WERI-Rb-1 (cell line): ENCODE data around the gene OLFML2A.

Source experiments
- DNase-seq: peaks from one replicate; pipeline ENCODE4 v3.0.0-alpha.2; 2020
- H3K27ac ChIP-seq: fragments of 250-450 bp; sonication (Bioruptor Pico); 2 replicates; pipeline ENCODE4 v1.5.1; 2020; ENCODE audit warnings: mild to moderate bottlenecking, moderate library complexity
- H3K27me3 ChIP-seq: fragments of 250-450 bp; sonication (Bioruptor Pico); 2 replicates; pipeline ENCODE4 v1.5.1; 2021; ENCODE audit warnings: mild to moderate bottlenecking, low read depth, moderate library complexity; ENCODE audit not compliant: insufficient read depth, severe bottlenecking
- H3K36me3 ChIP-seq: fragments of 250-450 bp; sonication (Bioruptor Pico); 2 replicates; pipeline ENCODE4 v1.5.1; 2020; ENCODE audit warnings: mild to moderate bottlenecking, moderate library complexity
- H3K4me3 ChIP-seq: 2 replicates; pipeline ENCODE4 v1.5.1; 2011; ENCODE audit warnings: low read depth, mild to moderate bottlenecking, control low read depth, low read length
- H3K9me3 ChIP-seq: fragments of 250-450 bp; sonication (Bioruptor Pico); 2 replicates; pipeline ENCODE4 v1.5.1; 2021; ENCODE audit warnings: mild to moderate bottlenecking, moderate library complexity; ENCODE audit not compliant: severe bottlenecking
- TF ChIP-seq, protein P1 (sequence below): IDR thresholded peaks from 2 replicates; pipeline ENCODE4 v1.5.1; 2011; ENCODE audit warnings: low read depth, mild to moderate bottlenecking, control low read depth, inconsistent platforms, low read length

The OLFML2A gene

DNA sequence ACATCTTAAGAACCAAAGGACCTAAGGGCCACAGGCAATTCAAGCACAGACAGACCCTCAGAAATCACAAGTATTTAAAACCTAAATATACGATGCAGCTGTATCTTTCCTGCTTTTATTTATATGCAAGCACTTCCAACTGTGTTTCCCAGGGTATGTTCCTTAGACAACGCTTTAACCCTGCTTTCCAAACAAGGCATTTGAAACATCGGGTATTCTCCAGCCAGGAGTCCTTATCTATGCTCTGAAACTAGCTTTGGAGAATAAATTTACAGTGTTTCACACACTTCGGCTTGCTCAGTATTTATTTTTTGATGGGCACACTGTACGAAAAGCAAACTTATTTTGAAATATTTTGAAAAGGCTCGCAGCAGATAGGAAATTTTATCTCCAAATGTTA, 19.3 kb upstream of the OLFML2A start:
- no peaks in the 10 kb centered on the region for H3K36me3 ChIP-seq
- no peaks in the 10 kb centered on the region for H3K9me3 ChIP-seq
- no peak overlapping the region for H3K4me3 ChIP-seq
- no peak overlapping the region for H3K27ac ChIP-seq
- no peak for DNase-seq
- TF ChIP-seq, protein P1, sequence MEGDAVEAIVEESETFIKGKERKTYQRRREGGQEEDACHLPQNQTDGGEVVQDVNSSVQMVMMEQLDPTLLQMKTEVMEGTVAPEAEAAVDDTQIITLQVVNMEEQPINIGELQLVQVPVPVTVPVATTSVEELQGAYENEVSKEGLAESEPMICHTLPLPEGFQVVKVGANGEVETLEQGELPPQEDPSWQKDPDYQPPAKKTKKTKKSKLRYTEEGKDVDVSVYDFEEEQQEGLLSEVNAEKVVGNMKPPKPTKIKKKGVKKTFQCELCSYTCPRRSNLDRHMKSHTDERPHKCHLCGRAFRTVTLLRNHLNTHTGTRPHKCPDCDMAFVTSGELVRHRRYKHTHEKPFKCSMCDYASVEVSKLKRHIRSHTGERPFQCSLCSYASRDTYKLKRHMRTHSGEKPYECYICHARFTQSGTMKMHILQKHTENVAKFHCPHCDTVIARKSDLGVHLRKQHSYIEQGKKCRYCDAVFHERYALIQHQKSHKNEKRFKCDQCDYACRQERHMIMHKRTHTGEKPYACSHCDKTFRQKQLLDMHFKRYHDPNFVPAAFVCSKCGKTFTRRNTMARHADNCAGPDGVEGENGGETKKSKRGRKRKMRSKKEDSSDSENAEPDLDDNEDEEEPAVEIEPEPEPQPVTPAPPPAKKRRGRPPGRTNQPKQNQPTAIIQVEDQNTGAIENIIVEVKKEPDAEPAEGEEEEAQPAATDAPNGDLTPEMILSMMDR = no peak
- H3K27me3 ChIP-seq = no peaks in the 10 kb centered on the region

DNA sequence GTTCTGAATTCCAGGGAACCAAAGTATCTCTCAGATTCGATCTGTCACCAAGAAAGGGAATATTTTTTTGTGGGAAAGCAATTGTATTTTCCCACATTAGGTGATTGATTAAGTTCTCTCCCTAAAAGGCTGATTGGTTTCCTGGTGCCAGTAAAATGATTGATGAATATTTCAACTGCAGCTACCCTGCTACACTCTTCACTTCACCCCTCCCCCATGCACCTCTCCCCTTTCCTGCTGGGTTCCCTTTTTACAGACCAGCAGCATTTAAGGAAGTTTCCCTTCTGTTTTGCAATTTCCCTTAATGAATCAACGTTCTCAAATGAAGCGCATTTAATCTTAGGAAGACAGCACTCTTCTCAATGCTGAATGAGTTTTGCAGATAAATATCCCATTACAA, 18.9 kb upstream of the OLFML2A start:
- H3K27me3 ChIP-seq = no peaks in the 10 kb centered on the region

DNA sequence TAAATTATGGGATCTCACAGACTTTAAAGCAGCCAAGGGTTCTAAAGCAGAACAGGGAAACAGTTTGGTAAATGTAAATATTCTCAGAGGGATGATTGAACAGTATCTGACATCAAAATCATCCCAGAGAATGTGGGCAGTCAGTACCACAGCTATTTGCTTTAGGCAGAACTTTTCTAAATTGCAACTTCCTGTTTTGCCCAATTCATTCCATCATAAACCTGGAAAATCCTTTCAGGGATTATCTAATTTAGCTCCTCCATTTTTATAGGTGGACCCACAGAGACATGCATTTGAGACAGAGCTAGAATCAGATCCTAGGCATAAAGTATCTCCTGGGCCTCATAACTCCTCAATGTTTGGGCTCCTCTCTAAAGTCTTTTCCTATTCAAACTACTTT, 18.2 kb upstream of the OLFML2A start:
- Histone ChIP-seq H3K27me3 (no peaks in the 10 kb centered on the region), H3K36me3 (no peaks in the 10 kb centered on the region), H3K4me3 (no peak overlapping the region), H3K27ac (no peak overlapping the region), H3K9me3 (no peaks in the 10 kb centered on the region)
- TF ChIP-seq, protein P1 = no peak
- DNase-seq = no peak

More for the DNA sequence above, 18.9 kb upstream of the OLFML2A start:
- H3K36me3 ChIP-seq = no peaks in the 10 kb centered on the region
- no peak overlapping the region for H3K27ac ChIP-seq
- no peaks in the 10 kb centered on the region for H3K9me3 ChIP-seq
- DNase-seq = no peak
- no peak overlapping the region for H3K4me3 ChIP-seq
- TF ChIP-seq, protein P1 = no peak

DNA sequence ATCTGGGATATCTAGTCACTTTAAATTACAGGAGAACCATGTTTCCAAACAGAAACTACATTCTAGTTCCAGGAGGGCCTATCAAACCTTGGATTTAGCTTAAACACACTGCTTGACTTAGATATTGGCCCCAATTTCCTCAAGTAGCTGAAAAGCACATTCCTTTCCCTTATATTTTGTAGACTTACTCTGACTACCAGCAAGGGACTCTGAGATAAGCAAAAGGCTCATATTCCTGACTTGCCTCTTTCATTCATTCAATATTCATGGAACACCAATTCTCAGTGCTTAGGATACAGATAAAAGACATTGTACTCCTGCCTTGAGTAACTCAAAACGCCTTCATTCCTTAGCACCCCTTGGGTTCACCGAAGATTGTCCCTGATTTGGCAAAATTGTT, 17.6 kb upstream of the OLFML2A start:
- Histone ChIP-seq H3K9me3 (no peaks in the 10 kb centered on the region), H3K36me3 (no peaks in the 10 kb centered on the region), H3K4me3 (no peak overlapping the region), H3K27ac (no peak overlapping the region), H3K27me3 (no peaks in the 10 kb centered on the region)
- DNase-seq = no peak
- TF ChIP-seq, protein P1 = no peak

DNA sequence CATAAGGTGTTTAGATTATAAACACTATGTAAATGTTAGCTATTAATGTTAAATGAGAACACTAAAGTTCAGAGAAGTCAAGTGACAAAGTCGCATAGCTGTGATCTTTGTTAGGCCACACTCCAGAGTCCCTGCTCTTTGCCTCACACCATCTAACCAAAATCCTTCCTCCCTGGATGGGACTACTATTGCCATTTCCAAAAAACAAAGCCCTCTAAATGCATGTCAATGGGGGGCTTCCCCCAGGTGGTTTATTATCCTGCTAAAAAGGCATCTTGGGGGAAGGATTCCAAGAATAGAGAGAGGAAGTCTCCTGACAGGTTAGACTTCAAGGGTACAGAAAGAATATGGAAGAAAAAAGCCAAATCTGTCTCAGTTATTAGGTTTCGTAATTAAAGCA, 16.2 kb upstream of the OLFML2A start:
- TF ChIP-seq, protein P1 = no peak
- Histone ChIP-seq H3K27ac (no peak overlapping the region), H3K9me3 (no peaks in the 10 kb centered on the region), H3K36me3 (no peaks in the 10 kb centered on the region), H3K4me3 (no peak overlapping the region), H3K27me3 (no peaks in the 10 kb centered on the region)
- no peak for DNase-seq

DNA sequence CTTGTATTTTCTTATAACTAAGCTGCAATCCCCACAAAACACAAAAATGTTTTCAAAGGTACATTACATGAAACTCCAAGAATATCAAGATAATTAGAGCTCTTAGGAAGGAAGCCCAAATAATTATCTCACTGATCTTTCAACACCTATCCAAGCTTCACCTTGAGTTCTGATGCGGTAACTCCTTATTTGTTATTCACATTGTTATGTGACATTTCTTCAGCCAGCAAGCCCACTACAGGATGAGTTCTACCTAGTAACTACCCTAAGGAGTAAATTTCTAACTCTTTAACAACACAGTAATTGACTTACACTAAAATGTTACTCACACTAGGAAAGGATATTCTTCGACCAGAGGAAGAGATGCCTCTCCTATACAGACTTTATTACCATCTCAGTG, 15.7 kb upstream of the OLFML2A start:
- no peaks in the 10 kb centered on the region for H3K9me3 ChIP-seq
- H3K4me3 ChIP-seq = no peak overlapping the region
- H3K27me3 ChIP-seq = no peaks in the 10 kb centered on the region
- no peak for DNase-seq
- H3K27ac ChIP-seq = no peak overlapping the region
- TF ChIP-seq, protein P1 = no peak
- H3K36me3 ChIP-seq = no peaks in the 10 kb centered on the region
